PC-3 (cell line): ENCODE measurements around the gene TRIM49. TPM values are rescaled to one million over a fixed set of nuclear protein-coding genes. Genes with fewer than 3 reads are reported as not detected.
"Not testable (repeated sequence)": the region's sequence is repeated elsewhere in the genome, so short reads cannot be mapped to it uniquely, and the experiment has no call there.

Experiments
- ATAC-seq: fragments of 200-7000 bp; cut with Tn5 transposase; 2 replicates; pipeline ENCODE4 v1.9.1; 2020; ENCODE audit warnings: mild to moderate bottlenecking, moderate library complexity
- Bru-seq: library from RNA; stranded (reverse); fragments of 400-500 nt; gene quantifications from one replicate; lab custom pipeline; 2021; lab: Mats Ljungman, UMichigan
- BruChase-seq, 2 experiments: library from RNA; stranded (reverse); fragments of 400-500 nt; gene quantifications; one replicate each; lab custom pipeline; 2021; lab: Mats Ljungman, UMichigan
- BruUV-seq: library from RNA; stranded (reverse); fragments of 400-500 nt; replicated peaks from 2 replicates; lab custom pipeline; 2021; lab: Mats Ljungman, UMichigan
- CTCF ChIA-PET: fragments of 300-600 bp; sonication (Branson Sonifier 250); formaldehyde crosslinking; loops from one replicate; lab custom pipeline; 2022; ENCODE audit warnings: antibody characterized with exemption; lab: Charles Lee
- POLR2A ChIA-PET: fragments of 300-600 bp; sonication (Branson Sonifier 250); formaldehyde crosslinking; loops from one replicate; lab custom pipeline; 2022; ENCODE audit warnings: antibody characterized with exemption; ENCODE audit not compliant: unreplicated experiment; lab: Charles Lee
- DNase-seq: peaks from one replicate; pipeline ENCODE4 v3.0.0-alpha.2; 2015
- H2AFZ ChIP-seq: fragments of 300-600 bp; sonication (generic); 2 replicates; pipeline ENCODE4 v1.6.0; 2016; ENCODE audit warnings: antibody characterized with exemption, low read length
- H3F3A ChIP-seq: fragments of 300-600 bp; sonication (generic); one replicate; pipeline ENCODE4 v1.6.0; 2017; ENCODE audit warnings: antibody characterized with exemption, low read length, control low read depth, mild to moderate bottlenecking; ENCODE audit not compliant: unreplicated experiment
- H3K27ac ChIP-seq: fragments of 300-600 bp; sonication (generic); 2 replicates; pipeline ENCODE4 v1.5.1; 2016; ENCODE audit warnings: mild to moderate bottlenecking, low read length
- H3K27me3 ChIP-seq: fragments of 300-600 bp; sonication (generic); 2 replicates; pipeline ENCODE4 v1.6.1; 2016; ENCODE audit warnings: low read length, mixed read lengths
- H3K36me3 ChIP-seq: fragments of 300-600 bp; sonication (generic); 2 replicates; pipeline ENCODE4 v1.6.1; 2016; ENCODE audit warnings: low read depth, mixed run types, low read length, mixed read lengths
- H3K4me1 ChIP-seq: fragments of 300-600 bp; sonication (generic); 2 replicates; pipeline ENCODE4 v1.5.1; 2016; ENCODE audit warnings: low read length; ENCODE audit not compliant: insufficient read depth
- H3K4me2 ChIP-seq: fragments of 300-600 bp; sonication (generic); 2 replicates; pipeline ENCODE4 v1.6.0; 2016; ENCODE audit warnings: low read length
- H3K4me3 ChIP-seq: fragments of 300-600 bp; sonication (generic); 2 replicates; pipeline ENCODE4 v1.5.1; 2016; ENCODE audit warnings: mild to moderate bottlenecking, low read length, mixed read lengths
- H3K79me2 ChIP-seq: fragments of 300-600 bp; sonication (generic); 2 replicates; pipeline ENCODE4 v1.6.1; 2017; ENCODE audit warnings: low read length, mixed read lengths
- H3K9ac ChIP-seq: fragments of 300-600 bp; sonication (generic); 2 replicates; pipeline ENCODE4 v1.6.0; 2016; ENCODE audit warnings: mild to moderate bottlenecking, low read length
- H3K9me2 ChIP-seq: fragments of 300-600 bp; sonication (generic); replicated peaks from 2 replicates; pipeline ENCODE4 v1.6.1; 2016; ENCODE audit warnings: mixed run types, low read length, mixed read lengths
- H3K9me3 ChIP-seq: fragments of 300-600 bp; sonication (generic); 2 replicates; pipeline ENCODE4 v1.6.1; 2016; ENCODE audit warnings: low read length, mixed read lengths
- H4K20me1 ChIP-seq: fragments of 300-600 bp; sonication (generic); 2 replicates; pipeline ENCODE4 v1.6.1; 2016; ENCODE audit warnings: low read length, mixed read lengths
- intact Hi-C: fragments of 100-400 bp; cut with micrococcal nuclease; formaldehyde crosslinking; loops from 2 replicates; pipeline ENCODE4 v1.9.0; 2023
- long read RNA-seq: library from polyadenylated mRNA; unstranded; transcript quantifications from one replicate; pipeline ENCODE4 v2.0.0, GENCODE V29; 2021; ENCODE audit not compliant: unreplicated experiment
- total RNA-seq: library from RNA; depleted of rRNA; stranded (reverse); fragments of >200 nt; gene quantifications from 2 replicates; pipeline ENCODE4 v1.2.3, GENCODE V29; 2014; rRNA removed

The TRIM49 gene
- total RNA-seq (not detected in 2 replicates), Bru-seq, nascent RNA (not detected), BruChase-seq, experiment 1, labeled RNA remaining after a 6-hour chase (not detected), BruChase-seq, experiment 2, labeled RNA remaining after a 2-hour chase (not detected)
- long read RNA-seq, result 0 reads

GRCh38 chr11:89808475-89808874 is at the start of gene TRIM49:
Gene TRIM49 (minus strand): TSS chr11:89808575. CDS start chr11:89804469, 4,106 bp downstream.
- H3K9ac ChIP-seq, H3F3A ChIP-seq, CTCF ChIA-PET, H3K79me2 ChIP-seq, BruUV-seq, H3K9me3 ChIP-seq, H2AFZ ChIP-seq, POLR2A ChIA-PET, H3K36me3 ChIP-seq, H3K4me3 ChIP-seq, H3K4me1 ChIP-seq, H3K9me2 ChIP-seq, H3K27ac ChIP-seq, DNase-seq, H4K20me1 ChIP-seq, H3K27me3 ChIP-seq, H3K4me2 ChIP-seq, intact Hi-C loops, ATAC-seq: not testable (repeated sequence)

GRCh38 chr11:89826694-89827093 is 18.3 kb upstream of the TRIM49 start:
- H3K9me2 ChIP-seq, ATAC-seq, H3K9ac ChIP-seq, H3K79me2 ChIP-seq, DNase-seq, H3K4me2 ChIP-seq, H4K20me1 ChIP-seq, CTCF ChIA-PET, H3K27ac ChIP-seq, POLR2A ChIA-PET, BruUV-seq, H3K36me3 ChIP-seq, H3K27me3 ChIP-seq, H3K4me3 ChIP-seq, H3K9me3 ChIP-seq, H2AFZ ChIP-seq, intact Hi-C loops, H3F3A ChIP-seq, H3K4me1 ChIP-seq: not testable (repeated sequence)

GRCh38 chr11:89820008-89820407 is 11.6 kb upstream of the TRIM49 start:
- H3K4me3 ChIP-seq, DNase-seq, H3K36me3 ChIP-seq, BruUV-seq, H3K27ac ChIP-seq, H3K27me3 ChIP-seq, H3K9me2 ChIP-seq, H3K4me2 ChIP-seq, intact Hi-C loops, H4K20me1 ChIP-seq, H3K9ac ChIP-seq, H3K9me3 ChIP-seq, H3K79me2 ChIP-seq, H3K4me1 ChIP-seq, H3F3A ChIP-seq, H2AFZ ChIP-seq, CTCF ChIA-PET, POLR2A ChIA-PET, ATAC-seq: not testable (repeated sequence)

GRCh38 chr11:89813535-89813934 is 5.2 kb upstream of the TRIM49 start:
- CTCF ChIA-PET, intact Hi-C loops: not testable (repeated sequence)

GRCh38 chr11:89787506-89788063 is 20.8 kb downstream of the TRIM49 start:
- POLR2A ChIA-PET, H3K9me3 ChIP-seq, H3K9me2 ChIP-seq, H2AFZ ChIP-seq, H3F3A ChIP-seq, H3K4me3 ChIP-seq, CTCF ChIA-PET, BruUV-seq, H4K20me1 ChIP-seq, H3K9ac ChIP-seq, H3K27me3 ChIP-seq, H3K4me2 ChIP-seq, H3K27ac ChIP-seq, ATAC-seq, H3K4me1 ChIP-seq, DNase-seq, H3K79me2 ChIP-seq, intact Hi-C loops, H3K36me3 ChIP-seq: not testable (repeated sequence)

More at GRCh38 chr11:89813535-89813934, 5.2 kb upstream of the TRIM49 start:
- POLR2A ChIA-PET, H4K20me1 ChIP-seq, H3K79me2 ChIP-seq, DNase-seq, H3K4me2 ChIP-seq, H3K9me2 ChIP-seq, H3K4me1 ChIP-seq, BruUV-seq, H3K36me3 ChIP-seq, H3F3A ChIP-seq, H3K4me3 ChIP-seq, H3K9me3 ChIP-seq, ATAC-seq, H2AFZ ChIP-seq, H3K9ac ChIP-seq, H3K27ac ChIP-seq, H3K27me3 ChIP-seq: not testable (repeated sequence)

- ATAC-seq, CTCF ChIA-PET, H3K4me2 ChIP-seq, H3K9me3 ChIP-seq, H2AFZ ChIP-seq, H3K4me3 ChIP-seq, POLR2A ChIA-PET, H3K9ac ChIP-seq, intact Hi-C loops, DNase-seq, H4K20me1 ChIP-seq, H3K36me3 ChIP-seq, BruUV-seq, H3F3A ChIP-seq, H3K27me3 ChIP-seq, H3K9me2 ChIP-seq, H3K79me2 ChIP-seq, H3K27ac ChIP-seq, H3K4me1 ChIP-seq: not testable (repeated sequence)
Measured at GRCh38 chr11:89785726-89786125, 22.6 kb downstream of the TRIM49 start.
